ENCODE measurements around the gene MXRA8.

MXRA8 gene

DNA sequence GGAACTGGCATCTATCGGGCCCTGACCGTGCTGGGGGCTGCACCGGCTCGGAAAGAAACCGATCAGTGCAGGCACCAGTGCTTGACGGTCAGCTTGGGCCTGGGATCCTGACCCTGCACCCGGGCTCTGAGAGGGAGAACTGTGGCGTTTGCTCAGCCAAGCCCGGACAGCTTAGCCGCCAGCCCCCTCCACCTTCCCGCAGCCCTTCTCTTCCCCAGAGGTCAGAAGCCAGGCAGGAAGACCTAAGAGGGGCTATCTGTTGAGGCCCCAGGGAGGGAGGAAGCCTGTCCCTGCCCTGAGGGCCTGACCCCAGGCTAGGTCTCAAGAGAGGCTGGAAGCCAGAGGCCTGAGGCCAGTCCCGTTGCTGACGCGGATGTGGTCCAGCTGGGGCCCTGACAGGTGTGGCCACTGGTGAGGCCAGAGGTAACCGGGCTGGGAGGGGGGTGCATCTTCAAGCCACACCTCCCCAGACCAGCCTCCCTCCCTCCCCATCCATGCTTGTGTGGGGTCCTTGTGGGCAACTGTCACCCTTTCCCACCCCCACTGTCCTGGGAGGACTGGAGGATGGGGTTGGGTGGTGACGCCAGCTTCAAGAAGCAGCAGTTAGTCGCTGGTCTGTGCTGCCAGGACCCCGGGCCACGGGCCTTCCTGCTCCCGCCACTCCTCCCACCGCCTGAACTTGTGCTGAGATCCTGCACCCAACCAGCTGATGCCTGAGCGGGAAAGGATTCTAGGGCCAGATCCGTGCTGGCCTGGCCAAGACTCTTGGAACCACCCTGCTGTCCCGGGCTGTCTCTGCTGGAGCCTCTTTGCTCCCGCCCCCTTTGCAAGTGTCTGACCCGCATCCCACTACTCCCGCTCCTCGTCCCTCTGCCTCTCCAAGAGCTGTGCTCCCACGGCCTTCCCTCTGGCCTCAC is 6.6 kb downstream of the MXRA8 start:
- DNase-seq (ENCODE audit: low read depth in 1 of 2, low spot score in 1 of 2) = no peak
- Histone ChIP-seq H3K27ac (replicated peaks) (no peak overlapping the region), H3K4me3 (replicated peaks; ENCODE audit: insufficient read depth, low read length) (no peak overlapping the region), H3K27me3 (ENCODE audit: insufficient read depth, poor library complexity, severe bottlenecking) (peaks cover 33% of the 10 kb centered on the region)
- TF ChIP-seq, protein P1, sequence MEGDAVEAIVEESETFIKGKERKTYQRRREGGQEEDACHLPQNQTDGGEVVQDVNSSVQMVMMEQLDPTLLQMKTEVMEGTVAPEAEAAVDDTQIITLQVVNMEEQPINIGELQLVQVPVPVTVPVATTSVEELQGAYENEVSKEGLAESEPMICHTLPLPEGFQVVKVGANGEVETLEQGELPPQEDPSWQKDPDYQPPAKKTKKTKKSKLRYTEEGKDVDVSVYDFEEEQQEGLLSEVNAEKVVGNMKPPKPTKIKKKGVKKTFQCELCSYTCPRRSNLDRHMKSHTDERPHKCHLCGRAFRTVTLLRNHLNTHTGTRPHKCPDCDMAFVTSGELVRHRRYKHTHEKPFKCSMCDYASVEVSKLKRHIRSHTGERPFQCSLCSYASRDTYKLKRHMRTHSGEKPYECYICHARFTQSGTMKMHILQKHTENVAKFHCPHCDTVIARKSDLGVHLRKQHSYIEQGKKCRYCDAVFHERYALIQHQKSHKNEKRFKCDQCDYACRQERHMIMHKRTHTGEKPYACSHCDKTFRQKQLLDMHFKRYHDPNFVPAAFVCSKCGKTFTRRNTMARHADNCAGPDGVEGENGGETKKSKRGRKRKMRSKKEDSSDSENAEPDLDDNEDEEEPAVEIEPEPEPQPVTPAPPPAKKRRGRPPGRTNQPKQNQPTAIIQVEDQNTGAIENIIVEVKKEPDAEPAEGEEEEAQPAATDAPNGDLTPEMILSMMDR (IDR thresholded peaks at IDR 0.05; ENCODE audit: insufficient read depth, low read length) = no peak
- no peak for TF ChIP-seq GABPA (IDR thresholded peaks at IDR 0.05; ENCODE audit: low read depth)
- TF ChIP-seq POLR2AphosphoS5 (IDR thresholded peaks at IDR 0.05; ENCODE audit: low read depth) = 0 out of 2 replicates have a peak, but pooled peaks have one; percentile 22

DNA sequence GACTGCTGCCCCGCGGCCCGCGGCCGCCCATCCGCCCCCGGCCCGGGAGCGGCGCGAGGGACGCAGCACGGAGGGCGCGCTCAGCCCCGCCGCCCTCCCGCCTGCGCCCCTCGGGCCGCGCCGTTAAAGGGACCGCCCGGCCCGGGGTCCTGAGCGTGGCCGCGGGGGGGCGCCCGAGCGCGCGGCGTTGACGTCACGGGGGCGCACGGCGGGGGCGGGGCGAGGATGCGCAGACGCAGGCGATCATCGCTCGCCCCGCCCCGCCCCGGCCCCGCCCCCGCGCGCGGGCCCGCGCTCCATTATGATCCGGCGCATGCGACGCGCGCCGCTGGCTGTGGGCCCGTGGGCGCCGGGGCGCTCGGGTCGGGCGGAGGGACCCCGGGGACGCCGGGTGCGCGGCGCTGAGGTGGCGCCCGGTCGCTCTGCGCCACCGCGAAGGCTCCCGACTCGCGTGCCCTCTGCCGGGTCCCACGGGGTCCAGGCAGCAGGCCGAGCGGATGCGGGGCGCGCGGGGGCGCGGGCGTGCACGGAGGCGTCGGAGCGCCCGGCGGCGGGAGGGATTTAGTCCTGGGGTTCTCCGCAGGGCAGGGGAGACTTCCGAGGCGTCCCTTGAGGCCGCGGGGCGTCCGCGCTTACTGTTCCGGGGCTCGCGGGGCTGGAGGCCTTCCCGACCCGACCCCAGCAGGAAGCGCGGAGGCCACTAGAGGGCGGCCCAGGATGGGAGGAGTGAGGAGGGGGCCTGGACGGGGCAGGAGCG is 8.9 kb downstream of the MXRA8 start, which contains the start of gene DVL1:
DVL1 (minus strand) TSS at position 163 of the 757 bp plus-strand sequence. CDS start 353 bp downstream, outside the sequence.
- Histone ChIP-seq H3K27ac (replicated peaks) (peak within 1 kb of the TSS; percentile 56), H3K27me3 (ENCODE audit: insufficient read depth, poor library complexity, severe bottlenecking) (peaks cover 29% of the 10 kb centered on the region), H3K4me3 (replicated peaks; ENCODE audit: insufficient read depth, low read length) (peak within 1 kb of the TSS; percentile 71)
- TF ChIP-seq, protein P1 (IDR thresholded peaks at IDR 0.05; ENCODE audit: insufficient read depth, low read length) = peak; percentile 18
- TF ChIP-seq POLR2AphosphoS5 (IDR thresholded peaks at IDR 0.05; ENCODE audit: low read depth) = no peak
- DNase-seq (ENCODE audit: low read depth in 1 of 2, low spot score in 1 of 2) = peak; percentile 51 to 62

DNA sequence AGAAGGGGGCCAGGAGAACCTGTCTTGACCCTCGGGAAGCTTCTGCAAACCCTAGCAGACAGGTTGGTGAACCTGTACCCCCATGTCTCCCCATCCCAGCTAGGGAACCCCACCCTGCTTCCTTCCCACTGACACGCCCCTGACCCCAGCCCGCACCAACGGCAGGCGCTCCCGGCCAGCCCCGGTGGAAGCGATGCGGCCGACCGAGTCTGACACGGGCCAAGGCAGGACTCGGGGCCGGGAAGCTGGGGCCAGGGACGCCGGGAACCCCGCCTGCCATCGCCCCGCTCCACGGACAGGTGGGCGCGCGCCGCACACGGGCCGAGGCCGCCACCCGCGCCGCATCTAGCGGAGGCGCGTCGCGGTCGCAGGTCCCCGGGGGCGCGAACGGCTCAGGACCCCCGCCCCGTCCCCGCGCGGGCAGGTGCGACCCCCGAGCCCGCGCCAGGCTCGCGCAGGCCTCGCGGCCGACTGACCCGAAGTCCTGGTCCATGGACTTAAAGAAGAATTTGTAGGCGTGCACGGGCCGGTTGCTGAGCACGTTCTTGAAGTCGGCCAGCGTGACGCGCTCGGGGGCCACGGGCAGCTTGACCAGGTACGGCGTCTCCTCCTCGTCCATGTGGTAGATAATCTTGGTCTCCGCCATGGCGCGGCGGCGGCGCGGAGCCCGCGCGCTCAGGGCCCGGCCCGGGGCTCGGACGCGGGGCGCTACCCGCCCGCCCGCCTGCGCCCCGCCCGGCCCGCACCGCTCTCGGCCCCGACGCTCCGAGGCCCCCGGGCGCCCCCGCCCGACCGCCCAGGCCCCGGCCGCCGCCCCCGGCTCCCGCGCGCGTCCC is 9.7 kb downstream of the MXRA8 start:
- TF ChIP-seq GABPA (IDR thresholded peaks at IDR 0.05; ENCODE audit: low read depth) (no peak), POLR2AphosphoS5 (IDR thresholded peaks at IDR 0.05; ENCODE audit: low read depth) (no peak)
- TF ChIP-seq, protein P1 (IDR thresholded peaks at IDR 0.05; ENCODE audit: insufficient read depth, low read length) = no peak
- TF ChIP-seq, protein P2, sequence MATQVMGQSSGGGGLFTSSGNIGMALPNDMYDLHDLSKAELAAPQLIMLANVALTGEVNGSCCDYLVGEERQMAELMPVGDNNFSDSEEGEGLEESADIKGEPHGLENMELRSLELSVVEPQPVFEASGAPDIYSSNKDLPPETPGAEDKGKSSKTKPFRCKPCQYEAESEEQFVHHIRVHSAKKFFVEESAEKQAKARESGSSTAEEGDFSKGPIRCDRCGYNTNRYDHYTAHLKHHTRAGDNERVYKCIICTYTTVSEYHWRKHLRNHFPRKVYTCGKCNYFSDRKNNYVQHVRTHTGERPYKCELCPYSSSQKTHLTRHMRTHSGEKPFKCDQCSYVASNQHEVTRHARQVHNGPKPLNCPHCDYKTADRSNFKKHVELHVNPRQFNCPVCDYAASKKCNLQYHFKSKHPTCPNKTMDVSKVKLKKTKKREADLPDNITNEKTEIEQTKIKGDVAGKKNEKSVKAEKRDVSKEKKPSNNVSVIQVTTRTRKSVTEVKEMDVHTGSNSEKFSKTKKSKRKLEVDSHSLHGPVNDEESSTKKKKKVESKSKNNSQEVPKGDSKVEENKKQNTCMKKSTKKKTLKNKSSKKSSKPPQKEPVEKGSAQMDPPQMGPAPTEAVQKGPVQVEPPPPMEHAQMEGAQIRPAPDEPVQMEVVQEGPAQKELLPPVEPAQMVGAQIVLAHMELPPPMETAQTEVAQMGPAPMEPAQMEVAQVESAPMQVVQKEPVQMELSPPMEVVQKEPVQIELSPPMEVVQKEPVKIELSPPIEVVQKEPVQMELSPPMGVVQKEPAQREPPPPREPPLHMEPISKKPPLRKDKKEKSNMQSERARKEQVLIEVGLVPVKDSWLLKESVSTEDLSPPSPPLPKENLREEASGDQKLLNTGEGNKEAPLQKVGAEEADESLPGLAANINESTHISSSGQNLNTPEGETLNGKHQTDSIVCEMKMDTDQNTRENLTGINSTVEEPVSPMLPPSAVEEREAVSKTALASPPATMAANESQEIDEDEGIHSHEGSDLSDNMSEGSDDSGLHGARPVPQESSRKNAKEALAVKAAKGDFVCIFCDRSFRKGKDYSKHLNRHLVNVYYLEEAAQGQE (IDR thresholded peaks at IDR 0.05; ENCODE audit: insufficient replicate concordance, low read depth) = no peak
- no peak for DNase-seq (ENCODE audit: low read depth in 1 of 2, low spot score in 1 of 2)
- H3K4me3 ChIP-seq (replicated peaks; ENCODE audit: insufficient read depth, low read length) = peak overlapping the region; percentile 71
- peaks cover 21% of the 10 kb centered on the region for H3K27me3 ChIP-seq (ENCODE audit: insufficient read depth, poor library complexity, severe bottlenecking)
- H3K27ac ChIP-seq (replicated peaks) = peak overlapping the region; percentile 48; the same call in 1 of the 2 replicates
